Stimulated activated CD8-positive, alpha-beta memory T cell treated with anti-CD3 and anti-CD28 coated beads, Interleukin-15, amount 100 ng/mL, for 48 hours (primary cell): ENCODE results near the gene PINLYP.
"Not testable (repeated sequence)": the region's sequence is repeated elsewhere in the genome, so short reads cannot be mapped to it uniquely, and the experiment has no call there.

Source experiments
- DNase-seq, 2 donors: peaks; one replicate each; pipeline ENCODE4 v3.0.0-alpha.2; 2020; ENCODE audit warnings: low read depth in 2 of 2

Gene PINLYP

DNA sequence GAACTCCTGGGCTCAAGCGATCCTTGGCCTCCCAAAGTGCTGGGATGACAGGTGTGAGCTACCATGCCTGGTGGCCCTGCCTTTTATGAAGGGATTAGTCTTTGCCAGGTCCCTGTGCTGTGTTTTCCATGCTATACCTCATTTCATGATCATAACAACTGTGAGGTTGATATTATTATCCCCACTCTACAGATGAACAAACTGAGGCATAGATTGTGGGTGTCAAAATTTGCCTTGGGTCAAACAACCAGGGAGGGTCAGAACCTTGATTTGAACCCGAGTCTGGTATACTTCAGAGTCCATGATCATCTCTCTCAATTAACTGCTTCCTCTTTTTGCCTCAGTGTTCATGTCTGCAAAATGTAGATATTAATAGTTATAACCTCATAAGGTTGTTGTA is 6.9 kb downstream of the PINLYP start:
- DNase-seq, result no peak

DNA sequence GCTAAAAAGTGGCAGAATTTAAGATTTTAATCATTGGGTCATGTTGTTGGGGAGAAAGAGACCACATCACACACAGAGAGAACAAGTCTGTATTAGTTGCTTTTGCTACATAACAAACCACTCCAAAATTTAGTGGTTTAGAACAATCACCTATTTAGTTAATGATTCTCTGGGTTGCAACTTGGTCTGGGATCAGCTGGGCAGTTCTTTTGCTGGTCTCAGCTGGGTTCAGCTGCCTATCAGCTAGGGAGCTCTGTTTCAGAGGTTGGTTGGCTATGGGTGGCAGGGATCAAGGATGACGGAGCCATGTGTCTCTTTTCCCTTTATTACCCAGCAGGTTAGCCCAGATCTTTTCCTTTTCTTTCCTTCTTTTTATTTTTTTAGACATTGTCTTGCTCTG is 8.9 kb downstream of the PINLYP start:
- no peak for DNase-seq

DNA sequence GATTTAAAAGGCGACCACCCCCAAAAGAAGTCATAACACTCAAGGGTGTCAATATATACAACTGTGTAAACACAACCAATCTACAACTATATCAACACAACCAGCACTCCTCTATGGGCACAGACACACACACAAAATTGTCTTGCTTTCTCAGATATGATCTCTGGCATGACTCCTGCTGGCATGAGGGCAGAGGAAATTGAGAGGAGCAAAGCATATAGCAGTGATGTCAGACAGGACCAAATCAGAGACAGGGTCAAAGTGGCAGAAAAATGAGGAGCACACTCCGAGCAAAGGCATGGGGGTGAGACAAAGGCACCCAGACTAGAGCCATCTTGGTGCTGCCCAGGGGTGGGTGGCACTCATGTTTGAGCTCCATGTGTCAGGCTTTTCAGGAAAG is 10.7 kb downstream of the PINLYP start:
- DNase-seq, result no peak

DNA sequence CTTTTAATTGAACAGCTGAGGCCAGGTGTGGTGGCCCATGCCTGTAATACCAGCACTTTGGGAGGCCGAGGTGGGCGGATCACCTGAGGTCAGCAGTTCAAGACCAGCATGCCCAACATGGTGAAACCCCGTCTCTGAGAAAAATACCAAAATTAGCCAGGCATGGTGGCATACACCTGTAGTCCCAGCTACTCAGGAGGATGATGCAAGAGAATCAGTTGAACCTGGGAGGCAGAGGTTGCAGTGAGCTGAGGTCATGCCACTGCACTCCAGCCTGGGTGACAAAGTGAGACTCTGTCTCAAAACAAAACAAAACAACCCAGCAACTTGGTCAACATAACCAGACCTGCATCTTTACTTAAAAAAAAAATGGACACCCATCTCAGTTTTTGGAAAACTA is 11.4 kb downstream of the PINLYP start:
- DNase-seq, result not testable (repeated sequence)

DNA sequence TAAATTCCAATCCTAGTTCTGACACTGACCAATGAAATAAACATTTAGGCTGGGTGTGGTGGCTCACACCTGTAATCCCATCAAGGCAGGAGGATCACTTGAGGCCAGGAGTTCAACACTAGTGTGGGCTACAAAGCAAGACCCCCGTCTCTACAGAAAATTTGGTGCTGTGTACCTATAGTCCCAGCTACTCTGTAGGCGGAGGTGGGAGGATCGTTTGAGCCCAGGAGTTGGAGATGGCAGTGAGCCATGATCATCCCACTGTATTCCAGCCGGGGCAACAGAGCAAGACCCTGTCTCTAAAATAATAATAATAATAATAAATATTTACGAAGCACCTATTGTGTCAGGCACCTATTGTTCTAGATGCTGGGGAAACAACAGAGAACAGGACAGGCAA is 13.7 kb downstream of the PINLYP start:
- DNase-seq, result no peak

DNA sequence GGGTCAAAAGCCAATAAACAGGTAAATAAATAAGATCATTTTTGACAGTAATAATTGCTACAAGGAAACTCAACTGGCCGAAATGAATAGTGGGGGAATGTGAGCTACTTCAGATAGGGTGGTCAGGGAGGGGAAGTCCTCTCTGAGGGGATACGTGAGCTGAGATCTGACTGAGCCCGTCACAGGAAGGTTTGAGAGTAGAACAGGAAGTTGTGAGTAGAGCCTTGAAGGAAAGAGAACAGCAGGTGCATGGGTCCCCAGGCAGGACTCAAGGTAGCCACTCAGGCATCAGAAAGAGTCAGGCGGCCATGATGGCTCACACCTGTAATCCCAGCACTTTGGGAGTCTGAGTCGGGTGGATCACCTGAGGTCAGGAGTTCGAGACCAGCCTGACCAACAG is 14.1 kb downstream of the PINLYP start:
- no peak for DNase-seq

DNA sequence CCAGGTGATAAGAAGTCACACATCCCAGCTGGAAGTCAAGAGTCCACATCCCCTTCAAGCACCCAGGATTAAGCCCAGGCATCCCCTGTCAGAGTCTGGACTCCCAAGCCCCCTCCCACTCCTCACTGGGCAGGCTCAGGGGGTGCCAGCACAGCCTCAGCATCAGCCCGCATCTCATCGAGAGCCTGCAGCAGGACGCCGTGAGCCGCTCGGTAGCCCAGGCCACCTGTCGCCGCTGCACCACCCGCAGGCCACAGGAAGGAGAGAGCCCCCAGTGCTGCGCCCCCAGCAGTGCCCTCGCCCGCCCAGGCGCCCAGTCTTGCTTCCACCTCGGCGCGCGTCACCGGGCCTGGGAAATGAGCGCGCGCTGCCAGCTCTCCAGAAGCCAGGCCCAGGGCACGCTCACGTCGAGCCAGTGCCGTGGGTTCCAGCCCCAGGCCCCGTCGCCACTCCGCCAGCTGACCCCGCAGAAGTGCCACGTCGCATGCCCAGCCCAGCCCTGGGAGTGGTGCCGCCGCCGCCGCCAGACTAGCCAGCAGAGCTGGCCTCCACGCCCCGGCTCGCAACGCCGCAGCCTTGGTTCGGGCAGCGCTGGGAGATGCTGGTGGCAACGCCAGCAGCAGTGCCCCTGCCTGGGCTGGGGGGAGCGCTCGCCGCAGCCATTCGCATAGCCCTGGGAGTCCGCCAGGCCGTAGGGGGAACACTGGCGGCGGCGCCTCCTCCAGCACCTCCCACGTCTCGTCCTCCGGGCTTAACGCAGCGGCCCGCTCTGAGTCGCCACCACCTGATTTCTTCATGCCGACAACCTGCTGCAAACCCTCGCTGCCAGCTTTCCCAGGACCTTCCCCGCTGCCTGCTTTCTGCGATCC is 16.5 kb downstream of the PINLYP start:
- no peak for DNase-seq

DNA sequence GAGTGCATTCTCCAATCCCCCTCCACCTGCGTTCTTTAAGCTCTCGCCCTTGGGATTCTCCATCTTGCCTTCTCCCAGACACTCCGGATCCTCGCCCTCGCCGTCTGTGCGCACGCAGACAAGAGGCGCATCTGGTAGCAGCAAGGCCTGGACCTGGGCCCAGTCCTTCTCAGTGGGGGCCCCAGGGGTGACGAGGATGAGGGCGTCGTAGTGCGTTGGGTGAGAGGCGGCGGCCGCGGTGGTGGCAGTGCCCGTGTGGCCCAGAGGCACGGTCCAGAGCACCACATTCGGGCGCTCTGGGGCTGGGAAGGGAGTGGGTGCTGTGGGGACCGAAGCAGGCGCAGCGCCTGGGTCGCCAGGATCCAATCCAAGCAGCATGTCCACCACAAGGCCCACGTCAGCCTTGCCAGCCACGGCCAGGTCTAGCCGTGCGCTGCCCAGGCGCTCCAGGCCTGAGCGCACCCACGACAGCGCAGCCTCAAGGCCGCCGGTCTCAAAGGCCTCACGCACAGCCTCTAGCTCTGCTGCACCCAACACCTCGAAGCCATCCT is 17.3 kb downstream of the PINLYP start:
- DNase-seq, result no peak

DNA sequence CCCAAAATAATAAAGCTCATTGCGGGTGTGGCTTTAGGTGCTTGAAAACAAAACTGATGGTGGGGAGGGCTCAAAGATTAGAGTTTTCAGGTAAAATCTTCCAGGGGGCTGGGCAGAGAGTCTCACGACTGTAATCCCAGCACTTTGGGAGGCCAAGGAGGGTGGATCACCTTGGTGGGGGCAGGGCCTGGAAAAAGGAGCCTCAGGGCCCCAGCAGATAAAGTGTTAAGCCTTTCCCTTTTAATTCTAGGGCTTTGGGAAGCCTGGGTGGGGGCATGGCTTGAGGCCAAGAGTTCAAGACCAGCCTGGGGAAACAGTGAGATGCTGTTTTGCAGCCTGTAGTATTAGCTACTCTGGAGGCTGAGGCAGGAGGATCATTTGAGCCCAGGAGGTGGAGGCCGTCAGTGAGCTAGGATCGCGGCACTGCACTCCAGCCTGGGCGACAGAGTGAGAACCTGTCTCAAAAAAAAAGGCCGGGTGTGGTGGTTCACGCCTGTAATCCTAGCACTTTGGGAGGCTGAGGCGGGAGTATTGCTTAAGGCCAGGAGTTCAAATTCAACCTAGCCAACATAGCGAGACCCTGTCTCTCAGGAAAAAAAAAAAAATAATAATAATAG is 18.6 kb downstream of the PINLYP start:
- no peak for DNase-seq

DNA sequence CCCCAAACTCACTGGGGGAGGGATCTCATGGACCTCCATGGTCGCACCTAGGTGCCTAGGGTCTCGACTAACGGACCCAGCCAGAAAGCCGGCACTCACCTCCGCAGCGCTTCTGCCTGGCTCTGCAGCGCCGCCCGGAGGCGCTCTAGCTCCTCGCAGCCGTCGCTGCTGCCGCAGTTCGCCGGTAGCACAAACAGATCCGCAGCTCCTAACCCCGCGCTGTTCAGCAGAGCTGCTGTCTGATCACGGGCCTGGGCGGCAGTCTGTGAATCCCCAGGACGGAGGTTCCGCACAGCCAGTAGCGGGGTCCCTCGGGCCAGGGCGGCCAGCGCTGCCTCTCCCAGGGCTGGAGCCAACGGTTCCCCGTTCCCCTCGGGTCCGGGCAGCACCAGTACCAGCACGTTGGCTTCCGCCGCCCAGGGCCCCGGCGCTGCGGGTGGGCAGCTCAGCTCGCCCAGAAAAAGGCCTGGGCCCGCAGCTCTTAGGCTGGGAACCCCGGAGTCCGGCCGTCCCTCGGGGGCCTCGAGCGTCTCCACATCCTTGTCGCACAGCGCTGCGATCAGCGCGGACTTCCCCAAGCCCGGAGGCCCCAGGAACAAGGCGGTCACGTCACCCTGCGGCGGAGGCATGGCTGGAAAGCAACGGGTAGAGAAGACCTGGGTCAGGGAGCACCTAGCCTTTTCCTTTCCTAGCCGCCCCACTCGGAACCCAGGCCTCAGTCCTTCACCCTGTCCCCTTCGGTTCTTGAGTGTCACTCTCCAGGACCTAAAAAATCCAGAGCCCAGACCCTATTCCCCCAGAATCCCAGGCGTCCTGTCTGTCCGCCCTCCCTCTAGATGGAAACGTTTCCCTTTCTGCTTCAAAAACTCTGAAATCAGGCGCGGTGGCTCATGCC is 19.4 kb downstream of the PINLYP start:
- DNase-seq, result peak; percentile 56 to 65

DNA sequence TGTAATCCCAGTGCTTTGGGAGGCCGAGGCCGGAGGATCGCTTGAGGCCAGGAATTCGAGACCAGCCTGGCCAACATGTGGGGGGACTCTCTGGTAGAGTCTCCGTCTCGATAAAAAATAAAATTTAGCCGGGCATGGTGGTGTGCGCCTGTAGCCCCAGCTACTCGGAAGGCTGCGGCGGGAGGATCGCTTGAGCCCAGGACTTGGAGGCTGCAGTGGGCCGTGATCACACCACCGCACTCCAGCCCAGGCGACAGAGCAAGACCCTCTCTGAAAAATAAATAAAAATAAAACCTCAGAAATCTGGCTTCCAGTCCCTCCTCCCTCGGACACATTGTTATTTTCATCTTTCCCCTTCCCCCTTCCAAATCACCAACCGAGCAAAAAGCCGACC is 20.0 kb downstream of the PINLYP start:
- DNase-seq, result no peak

DNA sequence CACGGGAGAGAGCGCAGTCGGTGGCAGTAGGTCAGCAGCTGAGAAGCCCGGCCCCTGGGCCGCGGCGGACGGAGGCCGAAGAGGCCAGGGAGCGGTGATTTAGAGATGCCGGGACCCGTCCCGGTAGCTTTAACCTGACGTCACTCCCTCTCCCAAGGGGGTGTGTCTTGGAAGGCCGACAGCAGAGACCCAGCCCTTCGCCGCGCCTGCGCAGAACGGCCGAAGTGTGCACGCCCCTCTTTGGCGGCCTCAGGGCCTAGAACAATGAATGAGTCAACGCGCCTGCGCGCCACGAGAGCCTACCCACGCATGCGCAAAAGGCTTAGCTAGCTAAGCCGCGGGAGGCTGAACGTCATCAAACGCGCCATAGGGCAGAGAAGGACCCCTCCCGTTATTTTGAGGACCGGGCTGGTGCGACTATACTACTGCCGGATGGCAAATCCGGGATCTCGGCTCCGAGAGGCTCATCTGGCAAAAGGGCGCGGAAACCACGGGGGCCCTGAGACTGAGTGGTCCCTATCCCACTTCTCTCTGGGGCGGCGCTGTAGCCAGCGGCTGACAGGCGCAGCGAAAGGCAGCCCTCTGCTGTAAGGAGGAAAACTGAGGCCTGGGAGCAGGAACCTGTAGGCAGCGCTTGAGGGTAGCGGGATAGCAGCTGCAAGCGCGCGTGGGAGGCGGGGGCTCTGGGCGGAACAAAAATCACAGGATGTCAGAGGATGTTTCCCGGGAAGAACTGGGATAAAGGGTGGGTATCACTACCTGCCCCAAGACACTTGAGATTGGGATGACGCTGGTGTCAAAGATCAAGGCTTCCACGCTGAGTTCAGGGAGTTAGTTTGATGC is 20.6 kb downstream of the PINLYP start, which contains the start of the genes IRGQ and ZNF576:
Gene IRGQ, minus strand, starts transcription at position 136 of the 843 bp plus-strand sequence. CDS start 796 bp downstream, outside the sequence.
Gene ZNF576, plus strand, starts transcription at position 597 of the 843 bp plus-strand sequence. CDS start 514 bp downstream, outside the sequence.
- DNase-seq, result peak; percentile 100

DNA sequence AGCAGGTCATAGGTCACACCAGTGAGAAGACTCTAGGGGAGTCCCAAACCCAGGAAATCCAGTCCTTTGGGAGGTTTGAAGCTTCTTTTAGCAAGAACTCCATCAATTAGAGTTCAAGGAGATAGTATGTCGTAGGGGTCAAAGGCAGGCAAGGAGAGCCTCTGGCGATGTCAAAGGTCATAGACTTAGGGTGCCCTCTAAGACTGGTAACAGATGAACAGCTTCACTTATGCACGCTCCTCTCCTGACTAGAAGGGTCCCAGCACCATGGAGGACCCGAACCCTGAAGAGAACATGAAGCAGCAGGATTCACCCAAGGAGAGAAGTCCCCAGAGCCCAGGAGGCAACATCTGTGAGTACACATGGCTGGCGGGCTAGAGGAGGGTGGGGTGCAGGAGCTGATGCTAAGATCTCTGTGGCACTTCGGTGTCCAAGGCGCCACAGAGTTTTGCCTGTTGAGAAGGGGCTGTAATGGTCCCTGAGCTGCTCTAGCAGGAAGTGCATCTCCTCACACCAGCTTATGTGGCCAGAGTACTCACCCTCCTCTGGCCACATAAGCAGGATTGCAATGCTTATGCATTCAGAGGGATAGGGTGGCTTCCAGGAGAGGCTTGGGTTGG is 21.4 kb downstream of the PINLYP start:
- no peak for DNase-seq

DNA sequence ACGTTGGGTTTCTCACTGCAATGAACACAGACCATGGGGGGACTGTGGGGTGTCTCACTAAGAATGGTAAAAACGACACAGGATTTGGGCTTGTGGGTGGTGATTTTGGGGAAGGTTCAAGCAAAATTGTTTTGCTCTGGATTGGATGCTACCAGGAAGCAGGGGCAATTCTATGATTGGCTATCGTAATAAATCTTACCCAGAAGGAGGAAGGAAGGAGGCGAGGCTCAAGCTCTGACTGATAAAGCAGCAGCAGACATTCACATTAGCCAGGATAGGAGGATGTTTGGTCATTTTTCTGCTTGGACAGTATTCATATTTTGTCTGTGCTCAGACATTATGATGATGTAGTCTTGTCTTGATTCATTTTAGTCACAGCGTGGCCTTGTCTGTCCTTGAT is 22.3 kb downstream of the PINLYP start:
- DNase-seq, result no peak

DNA sequence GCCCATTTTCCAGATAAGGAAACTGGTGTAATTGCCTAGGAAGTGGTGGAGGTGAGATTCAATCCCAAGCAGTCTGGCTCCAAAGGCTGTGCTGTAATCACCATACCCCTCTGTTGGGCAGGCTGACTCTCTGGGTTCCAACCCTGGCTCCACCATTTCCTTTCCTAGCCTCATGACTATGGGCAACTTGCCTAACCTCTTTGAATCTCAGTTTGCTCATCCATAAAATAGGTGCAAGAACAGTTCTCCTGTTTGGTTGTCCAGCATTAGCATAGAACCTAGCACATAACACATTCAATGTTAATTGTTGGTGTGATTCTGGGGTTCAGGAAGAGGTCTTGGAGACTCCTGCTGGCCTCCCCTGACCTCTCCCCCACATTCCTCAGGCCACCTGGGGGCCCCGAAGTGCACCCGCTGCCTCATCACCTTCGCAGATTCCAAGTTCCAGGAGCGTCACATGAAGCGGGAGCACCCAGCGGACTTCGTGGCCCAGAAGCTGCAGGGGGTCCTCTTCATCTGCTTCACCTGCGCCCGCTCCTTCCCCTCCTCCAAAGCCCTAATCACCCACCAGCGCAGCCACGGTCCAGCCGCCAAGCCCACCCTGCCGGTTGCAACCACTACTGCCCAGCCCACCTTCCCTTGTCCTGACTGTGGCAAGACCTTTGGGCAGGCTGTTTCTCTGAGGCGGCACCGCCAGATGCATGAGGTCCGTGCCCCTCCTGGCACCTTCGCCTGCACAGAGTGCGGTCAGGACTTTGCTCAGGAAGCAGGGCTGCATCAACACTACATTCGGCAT is 23.0 kb downstream of the PINLYP start:
- DNase-seq, result no peak

DNA sequence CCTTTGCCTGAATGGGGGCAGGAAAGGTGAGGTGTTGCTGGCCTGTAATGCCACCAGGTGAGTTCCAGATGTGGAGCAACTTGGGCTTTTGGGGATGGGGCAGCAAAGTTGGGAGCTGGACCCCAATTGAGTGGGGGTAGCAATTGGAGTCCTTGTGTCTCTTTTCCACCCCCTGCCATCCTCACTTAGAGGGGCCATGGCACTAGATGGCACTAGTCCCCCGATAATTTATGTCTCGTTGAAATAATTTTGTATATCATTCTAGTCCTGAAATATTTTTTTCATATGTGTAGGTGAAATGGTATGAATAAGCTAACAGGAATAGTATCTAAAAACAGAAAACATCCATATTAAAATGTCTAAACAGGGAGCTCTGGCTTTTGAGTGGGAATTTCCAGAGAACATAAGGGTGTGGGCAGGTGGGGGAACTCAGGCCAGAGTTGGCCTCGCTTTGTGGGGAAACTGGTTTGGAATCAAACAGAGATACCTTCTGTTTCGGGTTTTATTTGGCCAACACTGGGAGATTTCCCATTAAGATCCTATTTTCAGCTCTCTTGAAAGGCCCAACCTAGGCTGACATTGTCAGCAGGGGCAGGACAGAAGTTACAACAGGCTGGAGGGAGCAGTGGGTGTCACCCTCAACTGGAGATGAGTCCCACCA is 24.2 kb downstream of the PINLYP start:
- DNase-seq, result no peak

DNA sequence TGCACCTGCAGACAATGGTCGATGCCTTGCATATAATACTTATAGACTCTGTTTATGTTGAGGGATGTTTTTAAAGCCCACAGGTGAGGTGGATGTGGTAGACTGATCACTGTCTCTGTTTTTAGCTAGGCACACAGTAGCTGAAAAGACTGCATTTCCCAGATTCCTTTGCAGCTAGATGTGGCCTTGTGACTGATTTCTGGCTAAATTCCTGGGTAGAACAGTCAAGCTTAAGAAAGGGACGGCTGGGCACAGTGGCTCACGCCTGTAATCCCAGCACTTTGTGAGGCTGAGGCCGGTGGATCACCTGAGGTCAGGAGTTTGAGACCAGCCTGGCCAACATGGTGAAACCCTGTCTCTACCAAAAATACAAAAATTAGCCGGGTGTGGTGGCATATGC is 24.7 kb downstream of the PINLYP start:
- not testable (repeated sequence) for DNase-seq

DNA sequence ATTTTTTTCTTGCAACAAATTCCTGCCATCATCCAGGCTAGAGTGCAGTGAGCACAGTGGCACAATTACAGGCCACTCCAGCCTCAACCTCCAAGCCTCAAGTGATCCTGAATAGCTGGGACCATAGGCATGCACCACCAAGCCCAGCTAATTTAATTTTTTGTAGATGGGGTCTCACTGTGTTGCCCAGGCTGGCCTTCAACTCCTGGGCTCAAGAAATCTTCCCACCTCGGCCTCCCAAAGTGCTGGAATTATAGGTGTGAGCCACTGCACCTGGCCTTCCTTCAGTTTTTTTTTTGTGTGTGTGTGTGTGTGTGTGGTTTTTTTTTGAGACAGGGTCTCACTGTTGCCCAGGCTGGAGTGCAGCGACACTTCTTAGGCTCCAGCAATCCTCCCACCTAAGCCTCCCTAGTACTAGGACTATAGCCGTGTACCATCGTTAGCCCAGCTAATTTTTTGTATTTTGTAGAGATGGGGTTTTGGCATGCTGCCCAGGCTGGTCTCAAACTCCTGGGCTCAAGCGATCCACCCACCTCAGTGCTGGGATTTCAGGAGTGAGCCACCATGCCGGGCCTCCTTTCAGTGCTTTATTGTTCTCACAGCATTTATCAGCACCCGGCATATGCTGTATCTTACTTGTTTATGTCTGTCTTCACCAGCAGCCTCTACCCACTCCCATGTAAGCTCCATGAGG is 30.4 kb downstream of the PINLYP start:
- DNase-seq, result no peak
